Pons (tissue), 1 donor: ENCODE data around the gene WFDC1.

Experiments used
- DNase-seq: peaks from one replicate; pipeline ENCODE4 v3.0.0-alpha.2; 2016; ENCODE audit warnings: low spot score

The WFDC1 gene

GRCh38 chr16:84355149-84355548, 60.5 kb downstream of the WFDC1 start:
- DNase-seq = no peak

- no peak for DNase-seq
These were observed 61.5 kb downstream of the WFDC1 start for GRCh38 chr16:84356176-84356575.

DNA sequence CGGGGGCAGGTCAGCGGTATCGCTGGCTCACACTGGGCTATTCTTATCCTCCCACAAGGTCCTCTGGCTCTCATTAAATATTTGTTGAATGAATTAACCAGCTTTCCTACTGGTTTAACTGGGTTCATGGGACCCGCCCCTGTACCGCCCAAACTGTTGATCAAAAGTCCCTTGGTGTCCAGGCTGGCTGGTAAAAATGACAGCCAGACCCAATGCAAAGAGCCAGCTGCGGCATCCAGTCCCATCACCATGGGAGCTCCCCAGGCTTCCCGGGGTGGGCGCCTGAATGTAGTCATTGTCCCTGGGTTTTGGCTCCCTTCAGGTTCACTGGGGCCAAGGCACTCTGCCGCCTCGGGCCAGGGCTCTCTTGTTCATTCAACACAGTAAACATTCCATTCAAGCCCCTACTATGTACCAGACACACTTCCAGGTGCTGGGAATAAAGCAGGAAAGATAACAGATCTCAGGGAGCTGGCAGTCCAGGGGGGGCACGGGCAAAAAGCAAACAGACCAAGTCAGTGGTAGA, 62.0 kb downstream of the WFDC1 start:
- DNase-seq = peak; percentile 97

DNA sequence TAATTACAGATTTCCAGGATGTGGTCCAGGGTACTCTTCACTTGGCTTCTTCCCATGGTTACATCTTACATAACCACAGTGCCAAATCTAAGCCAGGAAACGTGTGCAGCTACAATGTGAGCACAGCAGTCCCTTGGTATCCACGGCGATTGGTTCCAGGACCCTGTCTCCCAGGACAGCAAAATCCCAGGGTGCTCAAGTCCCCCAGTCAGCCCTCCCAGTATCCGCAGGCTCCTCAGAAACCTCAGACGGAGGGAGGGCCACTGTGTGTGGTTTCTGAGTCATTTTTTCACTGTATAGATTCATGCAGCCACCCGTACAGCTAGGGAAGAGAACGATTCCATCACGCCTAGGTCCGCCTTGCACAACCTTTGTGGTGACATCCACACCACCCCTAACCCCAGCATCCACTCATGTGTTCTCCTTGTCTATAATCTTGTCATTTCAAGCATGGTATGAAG, 62.5 kb downstream of the WFDC1 start:
- no peak for DNase-seq

DNA sequence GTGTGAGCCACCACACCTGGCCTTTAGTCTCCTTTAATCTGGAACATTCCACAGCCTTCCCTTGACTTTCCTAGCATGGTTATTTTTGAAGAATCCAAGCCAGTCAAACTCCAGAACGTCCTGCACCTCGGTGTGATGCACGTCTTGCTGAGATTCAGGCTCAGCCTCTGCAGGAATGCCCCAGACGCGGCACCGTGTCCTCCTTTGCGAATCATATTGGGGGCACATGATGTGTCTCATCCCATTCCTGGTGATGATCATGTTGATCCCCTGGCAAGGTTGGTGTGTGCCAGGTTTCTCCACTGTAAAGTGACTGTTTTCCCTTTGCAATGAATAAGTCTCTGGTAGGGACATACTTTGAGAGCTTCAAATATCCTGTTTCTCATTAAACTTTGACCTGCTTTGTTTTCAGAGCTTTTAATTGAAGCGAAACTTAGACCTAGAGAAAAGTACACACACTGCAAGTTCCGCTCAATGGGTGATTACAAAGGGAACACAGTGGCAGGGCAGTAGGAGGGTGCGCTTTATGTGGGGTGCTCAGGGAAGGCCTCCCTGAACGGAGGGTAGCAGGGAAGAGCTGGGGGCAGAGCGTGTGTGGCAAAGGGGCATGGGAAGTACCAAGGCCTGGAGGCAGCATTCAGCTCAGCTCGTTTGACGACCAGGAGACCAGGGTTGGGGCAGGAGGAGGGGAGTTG, 64.1 kb downstream of the WFDC1 start:
- no peak for DNase-seq

GRCh38 chr16:84359326-84359725, 64.6 kb downstream of the WFDC1 start:
- DNase-seq = no peak

DNA sequence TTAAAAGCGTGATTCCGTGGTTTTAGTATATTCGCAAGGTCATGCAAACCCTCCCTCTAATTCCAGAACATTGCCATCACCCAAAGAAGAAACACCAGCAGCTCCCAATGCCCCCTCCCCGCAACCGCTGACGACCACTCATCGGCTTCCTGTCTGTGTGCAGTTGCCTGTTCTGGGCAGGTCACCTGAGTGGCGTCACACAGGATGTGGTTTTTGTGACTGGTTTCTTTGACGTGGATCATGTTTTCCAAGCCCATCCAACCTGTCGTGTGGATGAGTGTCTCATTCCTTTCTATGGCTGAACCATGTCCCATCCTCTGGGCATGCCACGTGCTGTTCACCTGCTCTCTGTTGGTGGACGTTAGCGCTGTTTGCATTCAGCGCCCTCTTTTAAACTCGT, 65.5 kb downstream of the WFDC1 start:
- DNase-seq = no peak

- DNase-seq = no peak
These were observed 66.1 kb downstream of the WFDC1 start for GRCh38 chr16:84360748-84361147.

DNA sequence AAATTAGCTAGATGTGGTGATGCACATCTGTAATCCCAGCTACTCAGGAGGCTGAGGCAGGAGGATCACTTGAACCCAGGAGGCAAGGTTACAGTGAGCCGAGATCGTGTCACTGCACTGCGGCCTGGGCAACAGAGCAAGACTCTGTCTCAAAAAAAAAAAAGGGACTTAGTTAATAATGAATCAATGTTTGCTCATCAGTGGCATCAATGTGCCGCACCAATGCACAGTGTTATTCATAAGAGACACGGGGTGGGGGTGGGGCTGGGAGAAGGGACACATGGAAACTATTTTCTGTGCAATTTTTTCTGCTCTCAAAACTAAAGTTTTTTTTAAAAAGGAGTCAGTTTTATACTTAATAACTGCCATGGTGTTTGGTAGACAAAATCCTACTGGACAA, 66.9 kb downstream of the WFDC1 start:
- no peak for DNase-seq

DNA sequence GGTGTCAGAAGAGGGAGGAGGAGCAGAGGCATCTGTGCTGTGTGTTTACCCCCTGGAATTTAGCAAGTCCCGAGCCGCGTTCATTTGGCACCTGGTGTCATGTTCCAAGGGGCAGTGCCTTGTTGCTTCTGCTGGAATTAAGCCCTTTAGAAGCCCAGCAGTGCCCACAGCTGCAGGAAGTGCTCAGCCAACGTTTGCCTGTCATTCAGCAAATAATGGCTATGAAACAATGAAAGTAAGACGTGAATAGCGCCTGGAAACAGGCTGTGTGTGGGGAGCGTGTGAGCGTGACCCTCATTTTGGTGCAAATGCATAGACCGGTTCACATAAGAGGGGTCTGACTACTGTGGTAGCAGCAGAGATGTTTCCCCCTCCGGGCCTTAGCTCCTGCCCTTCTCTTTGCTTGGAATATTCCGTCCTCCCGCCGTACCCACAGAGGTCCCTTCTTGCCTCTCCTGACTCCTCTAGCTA, 67.8 kb downstream of the WFDC1 start:
- peak; percentile 70 for DNase-seq

DNA sequence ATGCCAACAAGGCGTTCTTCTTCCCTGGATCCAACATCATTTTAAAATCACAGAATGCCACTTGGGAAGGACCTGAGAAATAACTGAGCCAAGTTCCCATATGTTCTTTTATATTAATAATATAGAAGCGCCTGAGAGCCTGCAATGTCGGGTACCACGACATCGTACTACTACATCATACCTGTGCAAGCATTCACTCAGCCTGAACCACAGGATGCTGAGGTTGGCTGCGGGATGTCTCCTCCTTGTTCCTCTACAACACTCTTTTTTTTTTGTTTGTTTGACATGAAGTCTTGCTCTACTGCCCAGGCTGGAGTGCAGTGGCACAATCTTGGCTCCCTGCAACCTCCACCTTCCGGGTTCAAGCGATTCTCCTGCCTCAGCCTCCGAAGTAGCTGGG, 71.5 kb downstream of the WFDC1 start:
- no peak for DNase-seq

DNA sequence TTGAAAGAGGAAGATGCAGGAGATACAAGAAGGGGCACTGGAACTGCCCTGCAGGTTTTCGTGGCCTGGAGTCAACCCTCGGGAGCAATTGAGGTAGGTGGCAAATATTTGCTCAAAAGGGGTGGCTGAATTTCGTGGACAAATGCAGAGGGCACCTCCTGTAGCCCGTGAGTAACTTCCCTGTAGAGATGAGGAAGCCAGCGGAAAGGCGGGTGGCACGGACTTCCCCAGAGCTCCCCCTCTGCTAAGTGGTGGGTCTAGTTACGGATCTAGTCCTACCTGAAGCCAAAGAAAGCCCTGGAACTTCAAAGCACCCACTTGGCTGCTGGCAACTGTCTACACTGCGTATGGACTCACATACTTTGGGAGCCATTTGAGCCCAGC, 72.6 kb downstream of the WFDC1 start:
- no peak for DNase-seq

DNA sequence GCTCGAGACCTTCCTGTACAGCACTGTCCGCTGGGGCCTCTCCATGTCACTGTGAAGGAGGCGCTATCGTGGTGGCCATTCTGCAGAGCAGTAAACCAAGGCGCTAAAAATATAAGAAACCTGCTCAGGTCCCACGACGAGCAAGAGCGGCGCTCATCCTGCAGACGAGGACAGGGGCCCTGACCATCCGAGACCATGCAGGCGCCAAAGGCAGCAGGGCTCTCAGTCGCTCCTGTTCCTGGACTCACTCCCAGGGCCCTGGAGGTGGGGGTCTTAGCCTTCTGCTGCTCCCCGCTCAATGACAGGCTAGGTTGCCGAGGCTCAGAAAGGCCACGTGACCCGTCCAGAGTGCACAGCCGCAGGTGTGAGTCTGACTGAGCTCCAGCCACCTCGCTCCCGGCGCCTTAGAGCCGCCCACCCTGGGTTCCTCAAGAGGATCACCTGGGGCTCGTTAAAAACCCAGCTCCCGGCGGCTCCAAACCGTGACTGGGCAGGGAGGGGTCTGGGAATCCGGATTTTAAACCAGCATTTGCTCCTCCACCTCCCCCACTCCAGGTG, 73.2 kb downstream of the WFDC1 start:
- no peak for DNase-seq

DNA sequence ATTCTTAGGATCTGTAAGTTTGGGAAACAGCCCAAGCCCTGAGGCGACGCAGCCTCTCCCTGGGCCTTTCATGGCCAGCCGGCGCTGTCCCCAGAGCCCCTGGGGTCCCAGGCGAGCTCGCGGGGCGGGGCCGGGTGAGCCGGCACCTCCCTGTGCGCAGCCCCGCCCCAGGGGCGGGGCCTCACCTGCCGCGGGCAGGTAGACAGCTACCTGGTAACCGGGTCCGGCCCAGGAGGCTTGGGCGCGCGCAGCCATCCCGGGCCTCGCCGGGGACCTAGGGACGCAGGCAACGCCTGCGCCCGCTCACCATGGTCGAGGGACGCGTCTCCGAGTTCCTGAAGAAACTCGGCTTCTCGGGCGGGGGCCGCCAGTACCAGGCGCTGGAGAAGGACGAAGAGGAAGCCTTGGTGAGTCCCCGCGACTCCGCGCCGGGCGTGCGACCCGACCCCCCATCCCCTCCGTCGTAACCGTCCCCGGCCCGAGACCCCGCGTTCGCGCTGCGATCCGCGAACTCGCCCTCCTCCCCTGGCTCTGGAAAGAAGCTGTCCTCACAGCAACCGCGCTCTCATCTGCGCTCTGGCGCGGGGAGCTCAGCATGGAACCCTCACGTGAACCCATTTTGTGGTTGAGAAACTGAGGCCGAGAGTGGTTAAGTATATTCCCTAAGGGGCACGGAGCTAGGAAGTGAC, 73.8 kb downstream of the WFDC1 start, which contains the start of gene ATP2C2:
Gene ATP2C2, plus strand, starts transcription at position 231 of the 689 bp plus-strand sequence. Its CDS starts 78 bp downstream, at position 309.
- no peak for DNase-seq

DNA sequence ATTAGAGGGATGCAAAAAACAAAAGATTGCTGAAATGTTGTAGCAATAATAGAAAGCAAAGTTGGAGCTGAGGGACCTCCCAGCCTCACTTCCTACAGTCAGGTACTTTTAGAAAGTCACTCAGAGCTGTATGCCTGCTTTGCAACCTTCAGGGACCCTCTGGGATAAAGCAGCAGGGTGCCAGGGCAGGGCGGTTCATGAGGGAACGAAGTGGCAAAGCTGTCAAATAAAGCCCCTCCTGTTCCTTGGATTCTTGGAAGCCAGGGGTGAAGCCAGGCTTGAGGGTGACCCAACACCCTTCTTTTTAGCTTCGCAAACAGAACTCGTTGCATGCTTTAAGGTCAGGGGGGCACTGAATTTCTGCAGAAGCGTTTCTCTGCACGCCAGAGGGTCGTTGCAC, 74.4 kb downstream of the WFDC1 start:
- DNase-seq = no peak

DNA sequence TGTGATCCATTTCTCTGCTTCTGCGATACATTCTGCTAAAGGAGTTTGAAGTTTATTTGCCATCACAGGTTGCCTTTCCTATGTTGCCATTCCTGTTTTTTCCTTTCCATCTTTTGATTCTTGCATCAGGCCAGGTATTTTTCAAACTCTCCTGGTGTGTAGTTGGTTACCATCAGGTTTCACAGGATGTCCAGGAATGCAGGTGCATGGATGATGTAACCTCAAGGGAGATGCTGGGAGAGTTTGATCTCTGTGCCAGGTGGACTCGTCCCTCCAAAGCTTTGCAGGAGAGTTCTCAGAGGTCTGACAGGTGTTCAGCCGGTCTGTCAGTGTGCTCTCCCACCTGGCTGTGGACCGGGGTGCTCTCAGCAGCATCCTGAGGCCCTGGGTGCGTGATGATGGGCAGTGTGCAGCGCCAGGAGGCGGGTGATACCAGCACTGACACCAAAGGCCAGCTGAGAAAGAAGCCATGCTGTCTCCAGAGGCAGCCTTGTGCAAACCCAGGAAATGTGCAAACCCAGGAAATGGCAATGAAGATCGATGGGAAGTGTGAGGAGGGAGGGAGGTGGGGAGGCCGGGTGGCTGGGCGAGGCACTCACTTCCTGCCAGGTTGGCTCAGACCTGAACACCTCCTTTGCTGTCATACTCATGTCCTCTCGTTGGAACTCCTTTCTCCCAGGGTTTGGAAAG, 75.4 kb downstream of the WFDC1 start:
- no peak for DNase-seq

DNA sequence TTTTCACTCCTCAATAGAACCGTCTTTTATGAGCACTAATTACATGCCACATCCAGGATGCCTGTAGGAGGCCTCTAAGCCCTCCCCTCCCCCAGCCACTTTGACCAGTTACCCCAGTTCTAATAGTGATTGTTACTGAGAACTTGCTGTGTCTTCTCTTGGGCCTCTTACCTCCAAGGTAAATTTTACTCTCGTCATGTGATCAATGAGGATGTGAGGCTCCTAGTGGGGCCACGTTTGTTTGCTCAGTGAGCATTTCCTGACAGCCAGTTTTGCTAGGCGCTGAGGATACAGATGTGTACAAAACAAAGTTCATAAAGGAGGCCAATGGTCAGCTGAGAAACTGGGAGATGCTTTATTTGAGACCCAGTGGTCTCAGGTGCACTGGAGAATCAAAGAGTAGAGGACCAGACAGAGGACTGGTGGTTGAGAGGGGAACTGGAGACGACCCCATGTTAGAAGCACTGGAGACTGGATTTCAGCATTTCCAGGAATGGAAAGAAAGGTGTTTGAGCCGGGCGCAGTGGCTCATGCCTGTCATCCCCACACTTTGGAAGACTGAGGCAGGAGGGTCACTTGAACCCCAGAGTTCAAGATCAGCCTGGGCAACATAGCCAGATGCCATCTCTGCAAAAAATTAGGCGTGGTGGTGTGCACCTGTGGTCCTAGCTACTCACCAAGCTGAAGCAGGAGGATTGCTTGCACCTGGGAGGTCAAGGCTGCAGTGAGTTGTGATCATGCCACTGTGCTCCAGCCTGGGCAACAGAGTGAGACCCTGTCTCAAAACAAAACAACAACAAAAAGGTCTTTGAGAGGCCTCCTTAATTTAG, 76.3 kb downstream of the WFDC1 start:
- no peak for DNase-seq

GRCh38 chr16:84371553-84371865, 76.8 kb downstream of the WFDC1 start:
- no peak for DNase-seq

DNA sequence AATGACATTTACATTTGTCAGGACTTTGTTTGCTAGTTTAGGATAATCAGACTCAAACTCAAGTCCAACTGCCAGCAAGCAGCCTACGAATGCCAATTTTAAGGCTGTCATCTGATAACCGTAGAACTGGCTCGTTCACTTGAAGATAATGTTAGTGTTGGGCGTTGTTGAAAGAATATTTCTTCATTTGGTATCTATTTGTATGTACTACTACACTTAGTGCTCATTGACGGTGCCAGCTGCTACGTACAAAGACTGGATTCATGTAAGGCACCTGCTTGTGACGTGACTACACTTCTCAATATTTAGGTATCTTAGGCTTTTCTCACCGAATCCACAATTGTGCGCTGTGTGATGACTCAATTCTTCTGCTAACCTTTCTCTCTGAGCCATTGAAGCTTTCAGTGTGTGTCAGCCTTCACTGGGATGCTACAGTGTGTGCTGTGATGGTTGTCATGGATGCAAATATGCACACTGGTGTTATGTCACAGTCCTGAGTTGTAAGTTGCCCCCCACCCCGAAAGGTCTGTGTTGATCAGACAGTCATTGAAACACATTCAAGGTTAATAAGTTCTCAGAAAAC, 79.3 kb downstream of the WFDC1 start:
- peak; percentile 46 for DNase-seq

GRCh38 chr16:84378099-84378498, 83.4 kb downstream of the WFDC1 start:
- DNase-seq = no peak

DNA sequence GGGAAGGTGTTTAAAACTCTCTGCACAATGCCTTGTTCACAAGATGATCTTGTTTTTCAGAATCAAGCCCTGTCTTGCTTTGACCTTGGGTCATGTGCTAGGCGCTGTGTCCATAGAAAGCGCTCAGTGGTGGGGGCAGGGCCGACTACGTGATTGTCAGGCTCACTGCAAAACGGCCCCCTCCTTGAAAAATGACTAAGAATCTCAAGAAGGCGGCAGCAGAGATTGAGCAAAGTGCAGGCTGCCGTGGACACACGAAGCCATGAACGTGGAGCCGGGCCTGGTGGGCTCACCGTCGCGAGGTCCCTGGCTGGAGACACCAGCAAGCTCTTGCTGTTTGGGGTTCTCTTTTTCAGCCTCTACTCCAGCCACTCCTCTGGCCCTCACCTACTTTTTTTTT, 83.9 kb downstream of the WFDC1 start:
- DNase-seq = no peak
